GM10248 (cell line): Measurements from ENCODE around the gene IMPG2.

Experiments used
- CTCF ChIA-PET: fragments of 300-600 bp; sonication (Branson Sonifier 250); formaldehyde crosslinking; extraction: SDS; loops from one replicate; lab custom pipeline; 2021; ENCODE audit warnings: antibody characterized with exemption; lab: Yijun Ruan, JAX
- POLR2A ChIA-PET: fragments of 350-650 bp; sonication (Branson Sonifier 250); formaldehyde crosslinking; extraction: SDS; loops from one replicate; lab custom pipeline; 2020; ENCODE audit warnings: antibody characterized with exemption; lab: Yijun Ruan, JAX
- DNase-seq: peaks from one replicate; pipeline ENCODE4 v3.0.0; 2012; ENCODE audit errors: extremely low spot score
- CTCF ChIP-seq: IDR thresholded peaks from 2 replicates; pipeline ENCODE4 v1.5.1; 2012; ENCODE audit warnings: mild to moderate bottlenecking, low read depth; ENCODE audit errors: extremely low read depth, missing control alignments, control extremely low read depth

IMPG2 gene

DNA sequence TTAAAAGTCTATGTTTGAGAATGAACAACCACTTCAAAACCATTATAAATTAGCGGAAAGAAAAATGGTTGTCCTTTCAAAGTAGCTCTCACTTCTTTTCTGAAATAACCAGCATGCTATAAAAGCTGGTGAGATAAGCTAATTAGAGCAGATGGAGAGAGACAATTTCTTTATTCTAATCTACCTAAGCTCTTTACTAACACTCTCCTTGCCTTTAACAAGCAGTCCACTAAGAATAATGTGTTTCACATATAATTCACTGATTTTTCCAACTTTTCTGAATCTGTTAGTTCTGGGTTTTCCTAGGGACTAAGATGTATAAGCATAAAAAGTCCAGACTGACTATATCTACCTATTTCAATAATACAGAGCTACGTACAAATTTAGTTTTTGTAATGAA lies at the start of gene IMPG2:
TSS of gene IMPG2 (minus strand) at position 101 of the 400 bp plus-strand sequence. CDS start 203 bp downstream, outside the sequence.
- TF ChIP-seq CTCF: no peak
- ChIA-PET CTCF (interaction anchor here (0.9 to 1.1 kb wide), 2 partner anchors 16 to 42 kb away, joined by 3 read pairs; no protein-coding TSS in a partner anchor), POLR2A (no interaction called here)
- DNase-seq: no peak

GRCh38 chr3:101362406-101362805 lies 42.0 kb upstream of the IMPG2 start:
- TF ChIP-seq CTCF: no peak
- POLR2A ChIA-PET: no interaction called here
- CTCF ChIA-PET: no interaction called here

GRCh38 chr3:101351829-101352228 lies 31.5 kb upstream of the IMPG2 start:
- no peak for DNase-seq
- ChIA-PET POLR2A (no interaction called here), CTCF (no interaction called here)
- TF ChIP-seq CTCF: no peak

More at GRCh38 chr3:101362406-101362805, 42.0 kb upstream of the IMPG2 start:
- no peak for DNase-seq

DNA sequence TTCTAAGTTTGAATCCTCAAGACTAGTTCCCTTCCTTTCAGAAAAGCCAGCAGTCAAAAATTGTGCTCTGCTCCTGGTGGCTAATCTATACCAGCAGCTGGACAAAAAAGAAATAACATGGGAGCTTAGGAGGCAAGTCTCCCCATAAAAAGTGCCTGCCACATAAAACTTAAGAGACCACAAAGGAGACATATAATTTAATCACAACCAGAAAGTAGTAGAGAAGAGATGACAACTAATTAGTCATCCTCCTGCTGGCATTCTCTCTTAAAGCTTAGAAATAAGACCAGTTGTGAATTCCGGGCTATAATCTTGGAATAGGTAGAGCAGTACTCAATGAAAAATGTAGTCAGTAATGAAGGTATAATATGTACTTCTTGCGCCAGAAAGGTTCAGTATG lies 20.2 kb upstream of the IMPG2 start:
- DNase-seq: no peak
- no peak for TF ChIP-seq CTCF
- POLR2A ChIA-PET: no interaction called here
- CTCF ChIA-PET: interaction anchor here (0.9 kb wide), 1 partner anchor 13 kb away, joined by 3 read pairs; no protein-coding TSS in a partner anchor

DNA sequence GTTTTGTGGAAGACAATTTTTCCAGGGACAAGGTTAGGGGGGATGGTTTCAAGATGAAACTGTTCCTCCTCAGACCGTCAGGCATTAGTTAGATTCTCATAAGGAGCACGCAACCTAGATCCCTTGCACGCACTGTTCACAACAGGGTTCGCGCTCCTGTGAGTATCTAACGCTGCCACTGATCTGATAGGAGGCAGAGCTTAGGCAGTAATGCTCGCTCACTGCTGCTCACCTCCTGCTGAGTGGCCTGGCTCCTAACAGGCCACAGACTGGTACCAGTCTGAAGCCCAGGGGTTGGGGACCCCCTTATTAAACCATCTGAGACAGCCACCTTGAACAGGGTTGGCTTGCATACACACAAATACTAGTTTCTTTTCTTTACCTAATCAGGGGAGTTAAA lies 13.5 kb upstream of the IMPG2 start:
- no peak for TF ChIP-seq CTCF
- ChIA-PET CTCF (interaction anchor here (1.6 kb wide), 1 partner anchor 12 kb away, joined by 5 read pairs; no protein-coding TSS in a partner anchor), POLR2A (no interaction called here)
- DNase-seq: no peak

- ChIA-PET CTCF (no interaction called here), POLR2A (no interaction called here)
- no peak for TF ChIP-seq CTCF
- DNase-seq: no peak
These were observed 8.8 kb upstream of the IMPG2 start for GRCh38 chr3:101329016-101329673.
